Measurements from ENCODE around the gene TCL1B.

- TF ChIP-seq SMC3 (IDR thresholded peaks at IDR 0.05; ENCODE audit: low read depth, low read length) (no peak), POLR2A (IDR thresholded peaks at IDR 0.05; ENCODE audit: low read depth, low read length) (no peak), CTCF (conservative IDR thresholded peaks at IDR 0.05; ENCODE audit: low read depth, low read length) (no peak), CEBPB (IDR thresholded peaks at IDR 0.05; ENCODE audit: low read depth, low read length) (no peak), CHD1 (IDR thresholded peaks at IDR 0.05; ENCODE audit: low read depth, low read length) (no peak), MAFK (IDR thresholded peaks at IDR 0.05; ENCODE audit: low read depth, low read length) (no peak), BHLHE40 (IDR thresholded peaks at IDR 0.05; ENCODE audit: low read depth, low read length) (no peak)
- TF ChIP-seq, protein P1, sequence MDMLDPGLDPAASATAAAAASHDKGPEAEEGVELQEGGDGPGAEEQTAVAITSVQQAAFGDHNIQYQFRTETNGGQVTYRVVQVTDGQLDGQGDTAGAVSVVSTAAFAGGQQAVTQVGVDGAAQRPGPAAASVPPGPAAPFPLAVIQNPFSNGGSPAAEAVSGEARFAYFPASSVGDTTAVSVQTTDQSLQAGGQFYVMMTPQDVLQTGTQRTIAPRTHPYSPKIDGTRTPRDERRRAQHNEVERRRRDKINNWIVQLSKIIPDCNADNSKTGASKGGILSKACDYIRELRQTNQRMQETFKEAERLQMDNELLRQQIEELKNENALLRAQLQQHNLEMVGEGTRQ (IDR thresholded peaks at IDR 0.05; ENCODE audit: low read depth, low read length), result no peak
Observed at GRCh38 chr14:95741038-95741490, 54.8 kb downstream of the TCL1B start.

All from IMR-90 (cell line).